K562 (cell line): ENCODE results near the gene DCHS2. TPM values are rescaled to one million over a fixed set of nuclear protein-coding genes. Genes with fewer than 3 reads are reported as not detected.
A peak's percentile ranks its signal among the peaks of the same experiment; 100 is the strongest.

Experiments used
- ARID3B ChIP-seq: fragments of 250-450 bp; sonication (Bioruptor Pico); IDR thresholded peaks from 2 replicates; pipeline ENCODE4 v1.4.0; 2020; ENCODE audit warnings: borderline replicate concordance
- CBFA2T2 ChIP-seq: fragments of 450-650 bp; conservative IDR thresholded peaks from 2 replicates; pipeline ENCODE4 v1.6.1; 2017; ENCODE audit warnings: mild to moderate bottlenecking
- CTCF ChIP-seq, 3 experiments: IDR thresholded peaks in 2 of 3; conservative IDR thresholded peaks in 1 of 3; 2 replicates each; pipeline ENCODE4 v1.5.1; 2011 to 2012; ENCODE audit warnings: low read length in 3 of 3, mild to moderate bottlenecking in 3 of 3, control low read depth in 2 of 3, improper control_type of control experiment in 1 of 3, inconsistent platforms in 1 of 3, low read depth in 1 of 3, mixed read lengths in 1 of 3, moderate library complexity in 1 of 3; ENCODE audit not compliant: insufficient read depth in 2 of 3
- NR4A1 ChIP-seq, 2 experiments: fragments of 250-450 bp in 1 of 2; fragments of 450-650 bp in 1 of 2; sonication (Bioruptor Pico) in 1 of 2; IDR thresholded peaks; 2 replicates each; pipeline versions ENCODE4 v1.4.0 to v1.6.1; 2016 to 2020; ENCODE audit warnings: mild to moderate bottlenecking in 2 of 2, missing compliant biosample characterization in 1 of 2, missing genetic modification characterization in 1 of 2, moderate library complexity in 1 of 2
- PHF8 ChIP-seq: fragments of 200-600 bp; sonication (generic); IDR thresholded peaks from 2 replicates; pipeline ENCODE4 v1.6.1; 2012; ENCODE audit warnings: mixed run types, mild to moderate bottlenecking, inconsistent platforms, low read length, moderate library complexity, borderline replicate concordance
- RAD21 ChIP-seq, 2 experiments: fragments of 250-450 bp in 1 of 2; fragments of 450-650 bp in 1 of 2; sonication (Bioruptor Pico) in 1 of 2; formaldehyde crosslinking in 1 of 2; IDR thresholded peaks in 1 of 2; conservative IDR thresholded peaks in 1 of 2; 2 replicates each; pipeline versions ENCODE4 v1.4.0 to v1.8.0; 2020 to 2022; ENCODE audit warnings: mild to moderate bottlenecking in 2 of 2, moderate library complexity in 1 of 2
- TAF1 ChIP-seq: IDR thresholded peaks from 2 replicates; pipeline ENCODE4 v1.6.1; 2011; ENCODE audit warnings: mild to moderate bottlenecking, low read length, moderate library complexity; ENCODE audit not compliant: insufficient read depth, control insufficient read depth, severe bottlenecking; ENCODE audit errors: extremely low read depth
- YY1 ChIP-seq, 3 experiments: IDR thresholded peaks; 2 replicates each; pipeline ENCODE4 v1.6.1; 2011; ENCODE audit warnings: low read length in 2 of 3, mild to moderate bottlenecking in 2 of 3, moderate library complexity in 2 of 3, borderline replicate concordance in 1 of 3, control low read depth in 1 of 3, low read depth in 1 of 3; ENCODE audit not compliant: insufficient read depth in 3 of 3, insufficient replicate concordance in 2 of 3, control insufficient read depth in 1 of 3, insufficient read length in 1 of 3; ENCODE audit errors: extremely low read depth in 1 of 3
- ZBTB33 ChIP-seq: sonication (generic); formaldehyde crosslinking; IDR thresholded peaks from 2 replicates; pipeline ENCODE4 v1.8.1; 2023; ENCODE audit warnings: mild to moderate bottlenecking, missing genetic modification reagents
- ZNF41 ChIP-seq: fragments of 250-450 bp; sonication (Bioruptor Pico); conservative IDR thresholded peaks from 2 replicates; pipeline ENCODE4 v1.4.0; 2020; ENCODE audit warnings: mild to moderate bottlenecking
- polyA plus RNA-seq, 8 experiments: library from polyadenylated mRNA; depleted of rRNA in 4 of 8; stranded (reverse) in 5 of 8; unstranded in 3 of 8; fragments of >200 nt; fragmentation: Nextera tagmentation in 2 of 8; fragmentation: Illumina TruSeq in 1 of 8; extraction: Ambion mirVana in 2 of 8; extraction: Trizol in 1 of 8; gene quantifications; 2 replicates each; pipeline versions ENCODE4 v1.2.1 to v1.2.3, GENCODE V29; 2011 to 2014; ENCODE audit warnings: inconsistent platforms in 1 of 8, missing spikeins in 1 of 8
- total RNA-seq, 7 experiments: library from RNA; depleted of rRNA in 6 of 7; stranded (reverse); fragments of >200 nt in 6 of 7; fragmentation: Illumina TruSeq in 2 of 7; extraction: Trizol in 2 of 7; gene quantifications; 2 replicates each; pipeline versions ENCODE4 v1.2.1 to v1.2.3, GENCODE V29; 2011 to 2021; ENCODE audit warnings: low replicate concordance in 1 of 7
- TF ChIP-seq, protein P1 (sequence below), 2 experiments: fragments of 450-650 bp; formaldehyde crosslinking in 1 of 2; IDR thresholded peaks; 2 replicates each; pipeline versions ENCODE4 v1.4.0 to v1.6.1; 2014 to 2020; ENCODE audit warnings: mild to moderate bottlenecking in 2 of 2, borderline replicate concordance in 1 of 2, low read depth in 1 of 2

DCHS2 gene
- total and polyA plus RNA-seq, 9 of the 15 experiments (the other 6 are each of a cell fraction or from before 2014, with no cell fraction given), result 0.49 to 7.1 (median 5.3) TPM

DNA sequence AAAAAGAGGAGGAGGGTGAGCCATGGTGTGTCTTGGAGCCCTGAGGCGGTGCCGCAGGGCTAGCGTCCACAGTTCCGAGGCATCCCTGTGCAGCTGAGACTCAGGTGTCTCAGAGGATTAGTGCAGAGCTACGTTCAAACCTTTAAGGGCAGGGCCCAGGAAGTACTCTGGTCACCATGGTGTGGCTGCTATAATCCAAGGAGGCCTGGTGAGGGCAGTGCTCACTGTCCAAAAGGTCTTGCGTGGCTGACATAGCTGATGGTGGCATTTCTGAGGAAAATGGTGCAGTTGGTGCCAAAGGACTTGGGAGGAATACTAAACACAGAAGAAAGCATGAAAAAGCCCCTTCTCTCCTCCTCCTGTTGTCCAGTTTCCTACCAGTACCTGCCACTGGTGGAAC is 146.9 kb downstream of the DCHS2 start (continued):
- TF ChIP-seq, protein P1, sequence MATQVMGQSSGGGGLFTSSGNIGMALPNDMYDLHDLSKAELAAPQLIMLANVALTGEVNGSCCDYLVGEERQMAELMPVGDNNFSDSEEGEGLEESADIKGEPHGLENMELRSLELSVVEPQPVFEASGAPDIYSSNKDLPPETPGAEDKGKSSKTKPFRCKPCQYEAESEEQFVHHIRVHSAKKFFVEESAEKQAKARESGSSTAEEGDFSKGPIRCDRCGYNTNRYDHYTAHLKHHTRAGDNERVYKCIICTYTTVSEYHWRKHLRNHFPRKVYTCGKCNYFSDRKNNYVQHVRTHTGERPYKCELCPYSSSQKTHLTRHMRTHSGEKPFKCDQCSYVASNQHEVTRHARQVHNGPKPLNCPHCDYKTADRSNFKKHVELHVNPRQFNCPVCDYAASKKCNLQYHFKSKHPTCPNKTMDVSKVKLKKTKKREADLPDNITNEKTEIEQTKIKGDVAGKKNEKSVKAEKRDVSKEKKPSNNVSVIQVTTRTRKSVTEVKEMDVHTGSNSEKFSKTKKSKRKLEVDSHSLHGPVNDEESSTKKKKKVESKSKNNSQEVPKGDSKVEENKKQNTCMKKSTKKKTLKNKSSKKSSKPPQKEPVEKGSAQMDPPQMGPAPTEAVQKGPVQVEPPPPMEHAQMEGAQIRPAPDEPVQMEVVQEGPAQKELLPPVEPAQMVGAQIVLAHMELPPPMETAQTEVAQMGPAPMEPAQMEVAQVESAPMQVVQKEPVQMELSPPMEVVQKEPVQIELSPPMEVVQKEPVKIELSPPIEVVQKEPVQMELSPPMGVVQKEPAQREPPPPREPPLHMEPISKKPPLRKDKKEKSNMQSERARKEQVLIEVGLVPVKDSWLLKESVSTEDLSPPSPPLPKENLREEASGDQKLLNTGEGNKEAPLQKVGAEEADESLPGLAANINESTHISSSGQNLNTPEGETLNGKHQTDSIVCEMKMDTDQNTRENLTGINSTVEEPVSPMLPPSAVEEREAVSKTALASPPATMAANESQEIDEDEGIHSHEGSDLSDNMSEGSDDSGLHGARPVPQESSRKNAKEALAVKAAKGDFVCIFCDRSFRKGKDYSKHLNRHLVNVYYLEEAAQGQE (IDR thresholded peaks at IDR 0.05; ENCODE audit: borderline replicate concordance), result peak; percentile 29; the same call in 1 of the 2 replicates
- TF ChIP-seq, protein P1 (CRISPR knock-in tag; IDR thresholded peaks at IDR 0.05; ENCODE audit: low read depth), result no peak
- no peak for TF ChIP-seq ZBTB33
- no peak for TF ChIP-seq NR4A1 (CRISPR knock-in tag; IDR thresholded peaks at IDR 0.05)
- no peak for TF ChIP-seq NR4A1 (tag; IDR thresholded peaks at IDR 0.05)
- TF ChIP-seq CTCF (IDR thresholded peaks at IDR 0.05 in 2 of 3, conservative IDR thresholded peaks at IDR 0.05 in 1 of 3; ENCODE audit: insufficient read depth in 2 of 3, low read depth in 1 of 3, low read length in 3 of 3), result peak; percentile 50 to 58 (median 55); a peak in 5 of 6 replicates
- TF ChIP-seq ARID3B, result no peak
- TF ChIP-seq RAD21 (CRISPR knock-in tag; conservative IDR thresholded peaks at IDR 0.05 in 1 of 2, IDR thresholded peaks at IDR 0.05 in 1 of 2), result peak; percentile 25 to 54; a peak in 3 of 4 replicates
- no peak for TF ChIP-seq PHF8
- TF ChIP-seq YY1 (IDR thresholded peaks at IDR 0.05; ENCODE audit: borderline replicate concordance in 1 of 3, control insufficient read depth in 1 of 3, extremely low read depth in 1 of 3, insufficient read depth in 3 of 3, insufficient read length in 1 of 3, insufficient replicate concordance in 2 of 3, low read depth in 1 of 3, low read length in 2 of 3), result peak in 1 of 3 experiments; percentile 16
- no peak for TF ChIP-seq TAF1
- no peak for TF ChIP-seq CBFA2T2
- TF ChIP-seq ZNF41 (CRISPR knock-in tag), result no peak
